HG02840 (cell line): ENCODE results near the gene LZTFL1.

Source experiments
- ATAC-seq: cut with Tn5 transposase; IDR thresholded peaks from one replicate; pipeline ENCODE4 v1.9.1; 2021; ENCODE audit warnings: mild to moderate bottlenecking, moderate library complexity, moderate number of reproducible peaks; ENCODE audit not compliant: unreplicated experiment, low FRiP score

The LZTFL1 gene

GRCh38 chr3:45790596-45790995, 51.3 kb downstream of the LZTFL1 start:
- ATAC-seq: no peak

- ATAC-seq: no peak
Observed at GRCh38 chr3:45789235-45789812, 52.6 kb downstream of the LZTFL1 start.

- no peak for ATAC-seq
Observed at GRCh38 chr3:45787551-45787950, 54.4 kb downstream of the LZTFL1 start.

- ATAC-seq: no peak
Observed at GRCh38 chr3:45786801-45787495, 55.0 kb downstream of the LZTFL1 start.

- no peak for ATAC-seq
Observed at GRCh38 chr3:45785605-45786150, 56.2 kb downstream of the LZTFL1 start.

- no peak for ATAC-seq
Observed at GRCh38 chr3:45783667-45784066, 58.3 kb downstream of the LZTFL1 start.

- ATAC-seq: no peak
Observed at GRCh38 chr3:45782381-45782780, 59.5 kb downstream of the LZTFL1 start.

GRCh38 chr3:45781841-45782240, 60.1 kb downstream of the LZTFL1 start:
- ATAC-seq: no peak

GRCh38 chr3:45781271-45781670, 60.6 kb downstream of the LZTFL1 start:
- no peak for ATAC-seq

- ATAC-seq: no peak
Observed at GRCh38 chr3:45779746-45780735, 61.9 kb downstream of the LZTFL1 start.

- ATAC-seq: no peak
Observed at GRCh38 chr3:45778761-45779201, 63.1 kb downstream of the LZTFL1 start.

- ATAC-seq: no peak
Observed at GRCh38 chr3:45777746-45778386, 64.1 kb downstream of the LZTFL1 start.

- no peak for ATAC-seq
Observed at GRCh38 chr3:45777111-45777745, 64.7 kb downstream of the LZTFL1 start.

GRCh38 chr3:45776611-45777010, 65.3 kb downstream of the LZTFL1 start:
- ATAC-seq: no peak

GRCh38 chr3:45776301-45776595, 65.7 kb downstream of the LZTFL1 start:
- no peak for ATAC-seq

- ATAC-seq: no peak
Observed at GRCh38 chr3:45775571-45776300, 66.2 kb downstream of the LZTFL1 start.

- no peak for ATAC-seq
Observed at GRCh38 chr3:45774581-45775521, 67.1 kb downstream of the LZTFL1 start.

GRCh38 chr3:45773714-45774449, 68.0 kb downstream of the LZTFL1 start:
- ATAC-seq: no peak
